Keratinocyte (primary cell): ENCODE data around the gene LRCOL1. TPM values are rescaled to one million over a fixed set of nuclear protein-coding genes. Genes with fewer than 3 reads are reported as not detected.

ENCODE experiments used
- DNase-seq: peaks from one replicate; pipeline ENCODE4 v3.0.0-alpha.2; 2011; ENCODE audit warnings: low read depth, missing footprints, low spot score
- FAIRE-seq: peaks from 2 replicates; lab custom pipeline; 2011; peaks lifted over from hg19 to GRCh38; lab: Jason Lieb, UNC
- H2AFZ ChIP-seq: 2 replicates; pipeline ENCODE4 v1.6.0; 2012; ENCODE audit warnings: low read length, control low read depth, inconsistent platforms; ENCODE audit not compliant: control insufficient read depth
- H3K27ac ChIP-seq: 2 replicates; pipeline ENCODE4 v1.5.1; 2011; ENCODE audit warnings: low read length; ENCODE audit not compliant: control insufficient read depth, insufficient read depth
- H3K27me3 ChIP-seq: 3 replicates; pipeline ENCODE4 v1.6.0; 2011; ENCODE audit warnings: low read length; ENCODE audit not compliant: control insufficient read depth, insufficient read depth; ENCODE audit errors: extremely low read depth
- H3K36me3 ChIP-seq, 2 experiments: 2 replicates in 1 of 2; 3 replicates in 1 of 2; pipeline ENCODE4 v1.5.1; 2011; ENCODE audit warnings: low read length in 2 of 2, mild to moderate bottlenecking in 1 of 2; ENCODE audit not compliant: control insufficient read depth in 2 of 2, insufficient read depth in 2 of 2; ENCODE audit errors: extremely low read depth in 1 of 2
- H3K4me1 ChIP-seq: 3 replicates; pipeline ENCODE4 v1.5.1; 2011; ENCODE audit warnings: low read length; ENCODE audit not compliant: control insufficient read depth, insufficient read depth; ENCODE audit errors: extremely low read depth
- H3K4me2 ChIP-seq: 3 replicates; pipeline ENCODE4 v1.6.0; 2011; ENCODE audit warnings: low read depth, low read length; ENCODE audit not compliant: control insufficient read depth, insufficient read depth; ENCODE audit errors: extremely low read depth
- H3K4me3 ChIP-seq, 3 experiments: fragments of 200-600 bp in 1 of 3; sonication (generic) in 1 of 3; 2 replicates in 2 of 3; 3 replicates in 1 of 3; pipeline ENCODE4 v1.5.1; 2011 to 2016; ENCODE audit warnings: low read length in 3 of 3, mild to moderate bottlenecking in 3 of 3, control low read depth in 2 of 3, inconsistent platforms in 1 of 3, low read depth in 1 of 3, mixed read lengths in 1 of 3, mixed run types in 1 of 3, moderate library complexity in 1 of 3; ENCODE audit not compliant: control insufficient read depth in 2 of 3, insufficient read depth in 2 of 3; ENCODE audit errors: extremely low read depth in 1 of 3
- H3K79me2 ChIP-seq: 2 replicates; pipeline ENCODE4 v1.6.0; 2012; ENCODE audit warnings: low read length; ENCODE audit not compliant: control insufficient read depth, insufficient read depth
- H3K9ac ChIP-seq: 3 replicates; pipeline ENCODE4 v1.6.0; 2011; ENCODE audit warnings: low read length; ENCODE audit not compliant: control insufficient read depth, insufficient read depth; ENCODE audit errors: extremely low read depth
- H3K9me1 ChIP-seq: 3 replicates; pipeline ENCODE4 v1.6.0; 2011; ENCODE audit warnings: low read length; ENCODE audit not compliant: control insufficient read depth, insufficient read depth; ENCODE audit errors: extremely low read depth
- H3K9me3 ChIP-seq: 2 replicates; pipeline ENCODE4 v1.5.1; 2012; ENCODE audit warnings: low read depth, low read length; ENCODE audit not compliant: control insufficient read depth
- H4K20me1 ChIP-seq: 3 replicates; pipeline ENCODE4 v1.6.0; 2011; ENCODE audit warnings: low read length; ENCODE audit not compliant: control insufficient read depth, insufficient read depth; ENCODE audit errors: extremely low read depth
- CTCF ChIP-seq, 3 experiments: IDR thresholded peaks in 1 of 3; conservative IDR thresholded peaks in 1 of 3; optimal IDR thresholded peaks in 1 of 3; 2 replicates in 2 of 3; 3 replicates in 1 of 3; pipeline versions ENCODE3 to v1.5.1; 2011; ENCODE audit warnings: low read length in 3 of 3, mild to moderate bottlenecking in 3 of 3, moderate library complexity in 2 of 3, control low read depth in 1 of 3, inconsistent platforms in 1 of 3; ENCODE audit not compliant: insufficient read depth in 2 of 3; ENCODE audit errors: extremely low read depth in 1 of 3
- EZH2 ChIP-seq: IDR thresholded peaks from one replicate; pipeline ENCODE4 v1.6.1; 2012; ENCODE audit warnings: inconsistent platforms, mild to moderate bottlenecking, low read length, moderate library complexity
- dilution Hi-C: fragments of 300-500 bp; cut with MboI; formaldehyde crosslinking; loops from one replicate; pipeline ENCODE4 v1.7.0; 2020; ENCODE audit warnings: low sequenced_read_pairs; ENCODE audit not compliant: extremely low pct_ligation_motif_present
- polyA plus RNA-seq, 5 experiments: library from polyadenylated mRNA; depleted of rRNA in 3 of 5; stranded (reverse) in 3 of 5; stranded (forward) in 1 of 5; unstranded in 1 of 5; fragments of >200 nt; gene quantifications; 1 replicate in 1 of 5; 2 replicates in 3 of 5; 3 replicates in 1 of 5; pipeline versions ENCODE4 v1.2.1 to v1.2.3, GENCODE V29; 2011 to 2012; ENCODE audit warnings: missing spikeins in 2 of 5, low read depth in 1 of 5, low replicate concordance in 1 of 5

The LRCOL1 gene
- polyA plus RNA-seq, 1 donor (not counting 4 experiments of a cell fraction or from before 2014, with no cell fraction given) = not detected

GRCh38 chr12:132634411-132634990 is 24.1 kb upstream of the LRCOL1 start:
- no peaks in the 10 kb centered on the region for H3K4me1 ChIP-seq
- H3K9me3 ChIP-seq = no peaks in the 10 kb centered on the region
- H2AFZ ChIP-seq = no peak overlapping the region
- dilution Hi-C loops = no loop called here
- H3K4me3 ChIP-seq = no peak overlapping the region
- no peaks in the 10 kb centered on the region for H3K79me2 ChIP-seq
- no peak for DNase-seq
- no peak overlapping the region for H3K9ac ChIP-seq
- no peaks in the 10 kb centered on the region for H3K27me3 ChIP-seq
- H3K9me1 ChIP-seq = no peaks in the 10 kb centered on the region
- peaks cover 15 to 44% of the 10 kb centered on the region in 2 experiments for H3K36me3 ChIP-seq
- H3K27ac ChIP-seq = no peak overlapping the region
- no peak for FAIRE-seq
- H3K4me2 ChIP-seq = no peak overlapping the region
- H4K20me1 ChIP-seq = peaks cover 2% of the 10 kb centered on the region
- no peak for TF ChIP-seq CTCF (optimal IDR thresholded peaks at IDR 0.05 in 1 of 3, IDR thresholded peaks at IDR 0.05 in 1 of 3, conservative IDR thresholded peaks at IDR 0.05 in 1 of 3; ENCODE audit: extremely low read depth in 1 of 3, insufficient read depth in 2 of 3, low read length in 3 of 3)
- no peak for TF ChIP-seq EZH2

GRCh38 chr12:132633901-132634300 is 23.5 kb upstream of the LRCOL1 start:
- Histone ChIP-seq H3K4me1 (no peaks in the 10 kb centered on the region), H2AFZ (no peak overlapping the region), H3K4me2 (no peak overlapping the region), H3K9me3 (no peaks in the 10 kb centered on the region), H3K9me1 (no peaks in the 10 kb centered on the region), H3K79me2 (no peaks in the 10 kb centered on the region), H3K27ac (no peak overlapping the region), H3K27me3 (no peaks in the 10 kb centered on the region), H3K4me3 (no peak overlapping the region), H3K9ac (no peak overlapping the region), H3K36me3 (peaks cover 15 to 44% of the 10 kb centered on the region in 2 experiments), H4K20me1 (peaks cover 2% of the 10 kb centered on the region)
- TF ChIP-seq CTCF (optimal IDR thresholded peaks at IDR 0.05 in 1 of 3, IDR thresholded peaks at IDR 0.05 in 1 of 3, conservative IDR thresholded peaks at IDR 0.05 in 1 of 3; ENCODE audit: extremely low read depth in 1 of 3, insufficient read depth in 2 of 3, low read length in 3 of 3) (no peak), EZH2 (no peak)
- DNase-seq = no peak
- no peak for FAIRE-seq
- dilution Hi-C loops = no loop called here
